Skin of body (tissue), 3 donors: ENCODE measurements around the gene DSG4. TPM values are rescaled to one million over a fixed set of nuclear protein-coding genes. Genes with fewer than 3 reads are reported as not detected.

Experiments used
- DNase-seq: peaks from one replicate; lab custom pipeline; 2025; lab: John Stamatoyannopoulos, UW
- small RNA-seq: library from RNA; depleted of rRNA; stranded (forward); fragments of <200 nt; gene quantifications from one replicate; pipeline ENCODE3, GENCODE V24; 2014; ENCODE audit warnings: low replicate concordance
- total RNA-seq: library from RNA; depleted of rRNA; stranded (reverse); fragments of >200 nt; gene quantifications from one replicate; pipeline ENCODE4 v1.2.3, GENCODE V29; 2014

DSG4 gene
- total RNA-seq, 1 donor from 2014 or later, result 12.5 TPM

DNA sequence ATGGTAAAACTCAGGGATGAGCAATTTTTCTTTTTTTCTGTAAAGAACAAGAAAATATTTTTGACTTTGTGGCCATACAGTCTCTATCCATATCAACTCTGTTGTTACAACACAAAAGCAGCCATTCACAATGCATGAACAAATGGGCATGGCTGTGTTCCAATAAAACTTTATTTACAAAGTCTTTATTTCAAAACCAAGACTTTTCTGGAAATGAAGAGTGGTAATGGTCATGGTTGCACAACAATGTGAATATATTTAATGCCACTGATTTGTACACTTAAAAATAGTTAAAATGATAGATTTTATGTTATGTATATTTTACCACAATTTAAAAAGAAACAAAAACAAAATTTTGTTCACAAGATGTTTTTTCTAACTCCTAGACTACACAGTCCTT lies 69.3 kb downstream of the DSG4 start:
- no peak for DNase-seq

DNA sequence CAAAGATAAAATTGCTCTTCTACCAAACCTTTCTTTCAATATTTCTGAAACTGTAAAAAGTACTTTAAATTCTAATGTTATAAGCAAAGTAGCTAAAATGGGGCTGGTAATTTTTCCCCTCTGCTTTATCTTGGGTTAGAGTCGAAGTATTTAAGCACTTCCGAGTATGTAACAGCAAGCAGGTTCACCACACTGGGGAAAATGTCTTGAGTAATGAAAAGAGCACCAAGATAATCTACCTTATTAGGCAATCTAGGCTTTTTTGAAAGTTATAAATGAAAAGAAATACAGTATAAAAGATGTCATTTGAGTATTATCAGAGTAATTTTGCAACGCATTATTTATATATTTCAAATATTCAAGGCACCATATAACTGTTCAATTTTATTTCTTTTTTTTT lies 70.3 kb downstream of the DSG4 start:
- no peak for DNase-seq

DNA sequence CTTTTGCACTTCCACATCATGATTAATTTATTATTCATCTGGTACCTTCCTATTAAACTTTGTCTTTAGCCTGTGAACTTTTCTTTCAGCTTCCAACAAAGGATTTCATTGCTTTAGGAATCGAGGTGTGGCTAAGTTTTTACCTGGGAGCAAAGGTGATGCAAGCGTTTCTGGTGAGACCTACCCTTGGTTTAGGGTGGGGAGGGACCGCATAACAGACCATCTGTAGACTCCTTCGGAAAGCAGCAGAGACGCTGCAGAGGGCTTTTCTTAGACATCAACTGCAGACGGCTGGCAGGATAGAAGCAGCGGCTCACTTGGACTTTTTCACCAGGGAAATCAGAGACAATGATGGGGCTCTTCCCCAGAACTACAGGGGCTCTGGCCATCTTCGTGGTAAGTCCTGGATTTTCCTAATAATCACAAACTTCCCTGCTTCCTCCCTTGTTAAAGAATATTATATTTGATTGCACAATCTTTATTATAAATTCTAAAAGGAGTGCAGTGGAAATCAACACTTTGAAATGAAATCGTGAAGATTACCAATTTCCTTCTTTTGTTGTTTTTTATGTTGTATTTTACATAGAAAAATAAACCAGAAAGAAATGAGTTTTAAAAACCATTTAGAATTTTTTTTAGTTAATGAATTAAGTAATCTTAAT lies 71.1 kb downstream of the DSG4 start, which contains the start of gene DSG3:
DSG3 (plus strand) TSS at position 212 of the 662 bp plus-strand sequence; CDS start at position 349, 137 bp downstream.
- no peak for DNase-seq

DNA sequence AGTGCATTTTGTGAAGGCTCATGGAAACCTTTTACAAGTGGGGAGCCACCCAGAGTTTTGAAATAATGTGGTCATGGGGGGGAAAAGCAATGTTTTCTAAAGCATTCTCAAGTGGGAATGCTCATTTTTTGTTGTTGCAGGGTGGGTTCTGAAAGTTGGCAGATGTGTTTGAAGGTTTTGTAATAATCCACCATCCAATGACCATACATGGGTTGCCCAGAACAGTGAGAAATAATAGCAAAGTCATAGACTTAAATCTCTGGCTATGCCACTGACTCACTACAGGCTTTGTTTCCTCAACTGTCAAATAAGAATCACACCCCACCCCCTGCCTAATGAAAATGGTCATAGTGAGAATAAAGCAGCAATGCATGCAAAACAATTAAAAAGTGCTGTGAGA lies 73.8 kb downstream of the DSG4 start:
- no peak for DNase-seq

DNA sequence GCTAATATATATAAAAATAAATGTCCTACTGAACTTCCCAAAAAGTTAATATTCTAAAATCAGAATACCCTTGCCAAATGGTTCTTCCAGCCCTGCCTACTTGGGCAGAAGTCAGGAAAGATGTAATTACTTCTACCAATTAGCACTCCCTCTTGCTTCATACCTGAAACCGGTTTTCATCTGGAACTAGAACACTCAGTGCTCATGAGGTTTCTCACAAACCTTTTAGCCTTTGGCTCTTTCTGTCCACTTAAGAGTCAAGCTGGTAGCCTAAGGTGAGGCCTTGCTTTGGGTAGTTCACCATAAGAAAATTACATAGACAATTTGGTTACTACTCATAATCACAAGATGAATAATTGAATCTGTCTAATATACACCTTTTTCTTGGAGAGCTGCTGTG lies 75.0 kb downstream of the DSG4 start:
- no peak for DNase-seq

DNA sequence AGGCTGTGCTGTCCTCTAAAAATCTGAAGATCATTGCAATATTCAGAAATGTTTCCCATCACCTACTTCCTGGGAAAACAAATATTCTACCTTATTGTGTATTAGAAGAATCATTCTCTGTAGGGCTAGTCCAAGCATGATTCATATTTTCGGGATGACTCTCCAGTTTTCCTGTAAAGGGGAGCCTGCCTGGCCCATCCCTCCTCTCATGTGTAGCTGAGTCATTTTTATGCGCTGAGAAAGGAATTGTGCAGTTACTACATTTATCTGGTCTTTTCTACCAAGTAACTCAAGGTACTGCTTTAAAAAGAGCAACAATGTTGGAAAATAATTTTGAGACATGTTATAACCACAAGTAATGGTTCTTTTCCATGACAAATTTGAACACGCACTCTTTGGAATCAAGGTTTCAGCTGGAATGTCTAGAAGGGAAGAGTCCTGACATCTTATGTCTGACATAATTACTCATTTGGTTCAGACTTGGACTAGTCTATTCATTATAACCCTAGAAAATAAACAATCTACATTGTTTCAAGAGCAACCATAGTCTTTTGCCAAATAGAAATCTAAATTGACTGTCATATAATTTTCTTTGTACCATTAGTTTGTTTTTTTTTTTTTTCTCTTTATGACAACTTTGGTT lies 77.6 kb downstream of the DSG4 start:
- no peak for DNase-seq

Small RNA genes within 50 kb of the gene (small RNA-seq; reads per million reads assigned to genes)
- not detected for gene RF00019
- gene RNU6-167P, result not detected

Other genes with a start within 250 kb of the DSG4 start
- gene DSC1, start 213.9 kb upstream of the DSG4 start, total RNA-seq, result 150 TPM
- gene DSG1, start 58.6 kb upstream of the DSG4 start, total RNA-seq, result 260 TPM
- 56.9 TPM for gene DSG3, start 71.0 kb downstream of the DSG4 start, total RNA-seq
- gene DSG2, start 121.4 kb downstream of the DSG4 start, total RNA-seq, result 23.3 TPM
- gene TTR, start 215.1 kb downstream of the DSG4 start, total RNA-seq, result 1.3 TPM